ENCODE results near the gene ZNF280D.

DNA sequence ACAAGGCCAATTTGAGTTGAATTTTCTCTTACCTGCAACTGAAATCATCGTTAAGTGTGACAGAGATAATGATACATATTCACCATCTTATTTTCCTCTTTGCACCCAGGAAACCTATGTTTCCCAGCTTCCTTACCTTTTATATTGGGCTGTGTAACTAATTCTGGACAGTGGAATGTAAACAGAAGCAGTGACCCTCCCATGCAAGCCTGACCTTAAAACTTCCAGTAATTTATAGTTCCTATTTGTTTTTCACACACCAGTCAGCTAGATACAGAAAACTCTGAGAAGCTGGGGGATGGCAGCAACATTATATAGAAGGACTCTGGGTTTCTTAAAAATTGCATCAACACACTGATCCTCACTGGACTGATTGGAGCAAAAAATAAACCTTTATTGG, 4.5 kb upstream of the ZNF280D start:
- TF ChIP-seq CTCF (IDR thresholded peaks at IDR 0.05; ENCODE audit: control extremely low read depth in 1 of 3, insufficient read depth in 1 of 3, low read depth in 1 of 3, low read length in 3 of 3) (no peak), RAD21 (IDR thresholded peaks at IDR 0.05 in 1 of 2, conservative IDR thresholded peaks at IDR 0.05 in 1 of 2; ENCODE audit: low read depth in 2 of 2, low read length in 2 of 2) (no peak), JUND (IDR thresholded peaks at IDR 0.05; ENCODE audit: low read length) (no peak), POLR2A (IDR thresholded peaks at IDR 0.05; ENCODE audit: control extremely low read depth in 1 of 2, low read depth in 2 of 2, low read length in 2 of 2) (no peak), EP300 (IDR thresholded peaks at IDR 0.05; ENCODE audit: borderline replicate concordance in 1 of 2, low read depth in 2 of 2, low read length in 2 of 2) (no peak), EZH2 (IDR thresholded peaks at IDR 0.05; ENCODE audit: low read depth, low read length, severe bottlenecking) (no peak)

All from H1 (cell line).